ENCODE results near the gene C1orf35.
A peak's percentile ranks its signal among the peaks of the same experiment; 100 is the strongest.

C1orf35 gene

DNA sequence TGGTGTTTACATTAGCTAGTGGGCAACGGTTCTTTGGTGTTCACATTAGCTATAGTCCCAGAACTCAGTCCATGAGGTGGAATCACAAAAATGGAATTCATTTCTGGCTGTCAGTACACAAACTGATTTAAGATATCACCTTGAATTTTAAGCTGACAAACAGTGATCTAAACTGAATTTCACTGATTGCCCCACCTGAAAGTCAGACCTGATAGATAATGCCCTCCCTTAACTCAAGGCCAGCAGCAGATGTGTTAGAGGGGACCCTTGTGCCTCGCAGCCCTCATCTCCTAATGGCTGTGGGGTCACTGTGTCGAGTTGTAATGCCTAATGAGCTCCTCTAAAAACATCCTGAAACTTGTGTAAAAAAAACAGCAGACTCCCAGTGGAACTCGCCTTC, 12.0 kb downstream of the C1orf35 start:
- Histone ChIP-seq H3K27ac (ENCODE audit: low read length) (peak overlapping the region; percentile 81), H3K27me3 (replicated peaks; ENCODE audit: insufficient read depth, low read length) (no peaks in the 10 kb centered on the region), H3K4me1 (ENCODE audit: low read length) (peaks cover 57% of the 10 kb centered on the region), H3F3A (ENCODE audit: insufficient read depth, low read length) (peaks cover 51% of the 10 kb centered on the region), H3K9me2 (replicated peaks; ENCODE audit: insufficient read depth, low read length) (no peaks in the 10 kb centered on the region), H3K79me2 (ENCODE audit: low read length) (peaks cover 100% of the 10 kb centered on the region), H3K4me2 (ENCODE audit: low read depth, low read length) (peak overlapping the region; percentile 39), H3K36me3 (replicated peaks; ENCODE audit: insufficient read depth, low read length) (peaks cover 24% of the 10 kb centered on the region), H3K9me3 (replicated peaks; ENCODE audit: insufficient read depth, low read length) (no peaks in the 10 kb centered on the region), H2AFZ (ENCODE audit: low read length) (no peak overlapping the region), H4K20me1 (ENCODE audit: insufficient read depth, low read length) (peaks cover 100% of the 10 kb centered on the region), H3K9ac (ENCODE audit: low read length) (peak overlapping the region; percentile 23; the same call in 1 of the 2 replicates), H3K4me3 (ENCODE audit: low read length) (no peak overlapping the region)
- TF ChIP-seq EZH2phosphoT487 (IDR thresholded peaks at IDR 0.05; ENCODE audit: low read length), result no peak
- no peak for TF ChIP-seq EZH2 (optimal IDR thresholded peaks at IDR 0.05; ENCODE audit: low read depth, low read length)
- TF ChIP-seq, protein P1, sequence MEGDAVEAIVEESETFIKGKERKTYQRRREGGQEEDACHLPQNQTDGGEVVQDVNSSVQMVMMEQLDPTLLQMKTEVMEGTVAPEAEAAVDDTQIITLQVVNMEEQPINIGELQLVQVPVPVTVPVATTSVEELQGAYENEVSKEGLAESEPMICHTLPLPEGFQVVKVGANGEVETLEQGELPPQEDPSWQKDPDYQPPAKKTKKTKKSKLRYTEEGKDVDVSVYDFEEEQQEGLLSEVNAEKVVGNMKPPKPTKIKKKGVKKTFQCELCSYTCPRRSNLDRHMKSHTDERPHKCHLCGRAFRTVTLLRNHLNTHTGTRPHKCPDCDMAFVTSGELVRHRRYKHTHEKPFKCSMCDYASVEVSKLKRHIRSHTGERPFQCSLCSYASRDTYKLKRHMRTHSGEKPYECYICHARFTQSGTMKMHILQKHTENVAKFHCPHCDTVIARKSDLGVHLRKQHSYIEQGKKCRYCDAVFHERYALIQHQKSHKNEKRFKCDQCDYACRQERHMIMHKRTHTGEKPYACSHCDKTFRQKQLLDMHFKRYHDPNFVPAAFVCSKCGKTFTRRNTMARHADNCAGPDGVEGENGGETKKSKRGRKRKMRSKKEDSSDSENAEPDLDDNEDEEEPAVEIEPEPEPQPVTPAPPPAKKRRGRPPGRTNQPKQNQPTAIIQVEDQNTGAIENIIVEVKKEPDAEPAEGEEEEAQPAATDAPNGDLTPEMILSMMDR (IDR thresholded peaks at IDR 0.05; ENCODE audit: low read length), result no peak
- DNase-seq, result no peak

DNA sequence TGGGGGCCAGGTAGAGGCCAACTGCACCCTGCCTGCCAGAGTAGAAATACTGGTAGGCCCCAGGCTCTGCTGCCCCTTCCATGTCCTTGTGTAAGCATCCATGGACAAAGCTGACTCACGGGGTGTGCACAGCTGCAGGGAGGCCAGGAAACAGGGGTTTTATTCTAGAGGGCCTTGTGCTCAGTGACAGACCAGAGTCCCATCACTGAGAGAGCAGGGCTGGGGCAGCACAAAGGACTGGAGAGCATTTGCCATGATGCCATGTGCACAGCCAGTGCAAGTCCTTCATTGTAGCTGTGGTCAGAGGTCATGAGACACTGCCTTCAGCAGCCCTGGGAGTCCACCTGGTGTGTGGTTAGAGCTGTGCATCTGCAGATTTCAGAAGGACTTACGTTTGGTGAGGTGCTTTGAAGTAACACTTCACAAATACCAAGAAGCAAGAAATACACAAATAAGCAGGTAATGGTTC, 12.5 kb downstream of the C1orf35 start:
- Histone ChIP-seq H3K9me3 (replicated peaks; ENCODE audit: insufficient read depth, low read length) (no peaks in the 10 kb centered on the region), H3K4me1 (ENCODE audit: low read length) (peaks cover 61% of the 10 kb centered on the region), H3K36me3 (replicated peaks; ENCODE audit: insufficient read depth, low read length) (peaks cover 24% of the 10 kb centered on the region), H3F3A (ENCODE audit: insufficient read depth, low read length) (peaks cover 55% of the 10 kb centered on the region), H3K4me3 (ENCODE audit: low read length) (no peak overlapping the region), H3K27me3 (replicated peaks; ENCODE audit: insufficient read depth, low read length) (no peaks in the 10 kb centered on the region), H3K79me2 (ENCODE audit: low read length) (peaks cover 100% of the 10 kb centered on the region), H3K27ac (ENCODE audit: low read length) (peak overlapping the region; percentile 81), H3K9ac (ENCODE audit: low read length) (peak overlapping the region; percentile 35; the same call in 1 of the 2 replicates), H4K20me1 (ENCODE audit: insufficient read depth, low read length) (peaks cover 100% of the 10 kb centered on the region), H3K9me2 (replicated peaks; ENCODE audit: insufficient read depth, low read length) (no peaks in the 10 kb centered on the region), H2AFZ (ENCODE audit: low read length) (no peak overlapping the region), H3K4me2 (ENCODE audit: low read depth, low read length) (peak overlapping the region; percentile 39)
- TF ChIP-seq EZH2 (optimal IDR thresholded peaks at IDR 0.05; ENCODE audit: low read depth, low read length), result no peak
- TF ChIP-seq, protein P1 (IDR thresholded peaks at IDR 0.05; ENCODE audit: low read length), result peak; percentile 45
- DNase-seq, result peak; percentile 90

DNA sequence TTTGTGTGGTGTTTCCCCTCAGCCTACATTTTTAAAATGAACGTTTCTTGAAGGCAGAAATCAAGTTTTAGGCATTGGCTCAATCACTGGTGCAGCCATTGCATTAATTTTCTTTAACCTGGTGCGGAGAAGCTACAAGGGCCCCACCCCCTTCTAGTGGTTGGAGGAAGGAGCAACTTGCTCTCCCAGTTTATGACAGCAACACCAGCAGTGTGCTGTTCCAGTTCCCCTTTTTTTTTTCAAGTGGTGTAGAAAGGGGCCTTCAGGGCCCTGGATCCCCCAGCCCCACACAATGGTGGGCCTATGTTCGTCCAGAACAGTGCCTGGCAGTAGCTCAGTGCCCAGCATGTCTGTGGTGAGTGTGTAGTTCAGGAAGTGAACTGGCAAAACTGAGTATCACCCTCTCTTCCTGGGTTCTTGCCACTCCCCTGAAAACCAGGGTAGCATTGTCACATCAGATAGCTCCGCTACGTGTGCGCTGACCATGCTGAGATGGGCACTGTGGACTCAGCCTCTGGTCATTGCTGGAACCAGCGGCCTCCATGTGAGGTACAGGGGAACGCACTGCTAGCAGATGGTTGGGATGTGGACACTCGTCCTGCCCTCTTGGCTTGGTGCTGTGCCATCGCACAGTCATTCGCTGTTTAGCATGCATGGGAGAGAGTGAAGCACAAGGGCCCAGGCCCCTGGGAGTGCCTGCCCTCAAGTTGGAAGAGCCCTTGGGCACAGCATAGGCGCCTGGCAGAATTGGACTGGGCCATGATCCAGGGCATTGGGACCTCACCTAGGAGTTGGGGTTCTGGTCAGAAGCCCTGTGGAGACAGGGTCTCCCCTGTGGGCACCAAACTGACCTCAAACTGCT, 13.4 kb downstream of the C1orf35 start:
- H3K27ac ChIP-seq (ENCODE audit: low read length), result peak overlapping the region; percentile 81
- H3K9ac ChIP-seq (ENCODE audit: low read length), result peak overlapping the region; percentile 35
- no peaks in the 10 kb centered on the region for H3K27me3 ChIP-seq (replicated peaks; ENCODE audit: insufficient read depth, low read length)
- no peak for TF ChIP-seq EZH2 (optimal IDR thresholded peaks at IDR 0.05; ENCODE audit: low read depth, low read length)
- no peak for TF ChIP-seq EZH2phosphoT487 (IDR thresholded peaks at IDR 0.05; ENCODE audit: low read length)
- TF ChIP-seq, protein P1 (IDR thresholded peaks at IDR 0.05; ENCODE audit: low read length), result no peak
- H3K9me2 ChIP-seq (replicated peaks; ENCODE audit: insufficient read depth, low read length), result no peaks in the 10 kb centered on the region
- H3K4me1 ChIP-seq (ENCODE audit: low read length), result peaks cover 70% of the 10 kb centered on the region
- peaks cover 100% of the 10 kb centered on the region for H3K79me2 ChIP-seq (ENCODE audit: low read length)
- DNase-seq, result no peak
- no peak overlapping the region for H2AFZ ChIP-seq (ENCODE audit: low read length)
- peaks cover 64% of the 10 kb centered on the region for H3F3A ChIP-seq (ENCODE audit: insufficient read depth, low read length)
- H3K4me3 ChIP-seq (ENCODE audit: low read length), result 0 out of 2 replicates have a peak overlapping the region, but pooled peaks have one; percentile 1
- H4K20me1 ChIP-seq (ENCODE audit: insufficient read depth, low read length), result peaks cover 100% of the 10 kb centered on the region
- H3K4me2 ChIP-seq (ENCODE audit: low read depth, low read length), result peak overlapping the region; percentile 39
- peaks cover 24% of the 10 kb centered on the region for H3K36me3 ChIP-seq (replicated peaks; ENCODE audit: insufficient read depth, low read length)
- no peaks in the 10 kb centered on the region for H3K9me3 ChIP-seq (replicated peaks; ENCODE audit: insufficient read depth, low read length)
